DMS79 (cell line): ENCODE data around the gene DENND10.
"Not testable (repeated sequence)": the region's sequence is repeated elsewhere in the genome, so short reads cannot be mapped to it uniquely, and the experiment has no call there.

Experiments used
- DNase-seq: peaks from one replicate; lab custom pipeline; 2025; lab: John Stamatoyannopoulos, UW

The DENND10 gene, protein sequence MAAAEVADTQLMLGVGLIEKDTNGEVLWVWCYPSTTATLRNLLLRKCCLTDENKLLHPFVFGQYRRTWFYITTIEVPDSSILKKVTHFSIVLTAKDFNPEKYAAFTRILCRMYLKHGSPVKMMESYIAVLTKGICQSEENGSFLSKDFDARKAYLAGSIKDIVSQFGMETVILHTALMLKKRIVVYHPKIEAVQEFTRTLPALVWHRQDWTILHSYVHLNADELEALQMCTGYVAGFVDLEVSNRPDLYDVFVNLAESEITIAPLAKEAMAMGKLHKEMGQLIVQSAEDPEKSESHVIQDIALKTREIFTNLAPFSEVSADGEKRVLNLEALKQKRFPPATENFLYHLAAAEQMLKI

GRCh38 chr10:119103903-119104653, at the start of gene DENND10:
Gene DENND10 (plus strand): TSS chr10:119104113. CDS start chr10:119104143, 30 bp downstream.
- DNase-seq = peak; percentile 7

- no peak for DNase-seq
These were observed 48.4 kb upstream of the DENND10 start for GRCh38 chr10:119055472-119055871.

DNA sequence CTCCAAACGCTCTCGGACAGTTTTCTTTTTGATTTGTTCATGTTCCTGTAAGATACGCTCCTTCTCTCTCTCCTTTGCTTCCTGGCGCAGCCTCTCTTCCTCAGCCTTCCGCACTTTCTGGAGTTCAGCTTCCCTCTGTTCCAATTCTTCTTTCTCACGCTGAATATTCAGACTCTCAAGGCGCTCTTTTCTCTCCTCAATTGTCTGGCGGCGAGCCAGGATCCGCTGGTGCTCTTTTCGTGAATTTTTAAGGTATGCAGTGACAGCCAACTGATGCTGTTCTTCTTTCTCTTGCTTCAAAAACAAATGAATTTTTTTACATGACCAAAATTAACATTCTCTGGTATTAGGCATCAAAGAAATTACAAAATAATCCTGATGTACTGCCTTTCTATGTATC, 45.9 kb upstream of the DENND10 start:
- DNase-seq = no peak

GRCh38 chr10:119059557-119059956, 44.4 kb upstream of the DENND10 start:
- DNase-seq = no peak

DNA sequence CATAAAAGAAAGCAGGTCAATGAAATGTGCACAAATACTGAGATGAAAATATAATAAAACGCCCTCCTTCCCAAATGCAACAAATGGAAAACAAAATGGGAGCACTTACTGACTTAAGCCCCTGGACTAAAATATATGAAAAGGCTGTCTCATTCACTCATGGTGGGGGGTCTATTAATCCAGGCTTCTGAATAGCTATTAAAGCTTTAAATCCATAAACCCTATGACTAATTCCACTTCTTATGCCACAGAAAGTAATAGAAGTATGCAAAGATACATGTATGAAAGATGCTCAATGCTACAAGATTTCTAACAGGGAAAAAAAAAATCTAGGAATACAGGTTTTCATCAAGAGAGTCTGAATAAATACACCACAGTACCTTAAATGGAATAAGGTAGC, 43.8 kb upstream of the DENND10 start:
- DNase-seq = no peak

DNA sequence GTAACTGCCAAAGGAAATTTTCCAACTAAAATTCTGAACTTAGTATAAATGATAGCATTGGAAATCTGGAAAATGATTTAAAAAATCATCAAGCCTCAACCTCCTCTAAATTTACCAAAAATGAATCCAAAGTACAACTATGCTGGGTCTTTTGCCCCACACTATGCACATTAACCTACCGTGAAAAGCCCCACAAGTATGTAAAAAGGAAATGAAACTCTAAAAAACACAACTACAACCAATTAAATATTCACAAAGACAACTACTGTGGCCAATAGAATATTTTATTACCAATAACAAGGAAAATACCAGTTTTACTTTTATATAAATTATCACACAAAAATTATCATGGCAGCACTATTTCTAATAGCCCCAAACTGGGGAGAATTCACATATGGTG, 42.6 kb upstream of the DENND10 start:
- no peak for DNase-seq

GRCh38 chr10:119061926-119062325, 42.0 kb upstream of the DENND10 start:
- DNase-seq = no peak

DNA sequence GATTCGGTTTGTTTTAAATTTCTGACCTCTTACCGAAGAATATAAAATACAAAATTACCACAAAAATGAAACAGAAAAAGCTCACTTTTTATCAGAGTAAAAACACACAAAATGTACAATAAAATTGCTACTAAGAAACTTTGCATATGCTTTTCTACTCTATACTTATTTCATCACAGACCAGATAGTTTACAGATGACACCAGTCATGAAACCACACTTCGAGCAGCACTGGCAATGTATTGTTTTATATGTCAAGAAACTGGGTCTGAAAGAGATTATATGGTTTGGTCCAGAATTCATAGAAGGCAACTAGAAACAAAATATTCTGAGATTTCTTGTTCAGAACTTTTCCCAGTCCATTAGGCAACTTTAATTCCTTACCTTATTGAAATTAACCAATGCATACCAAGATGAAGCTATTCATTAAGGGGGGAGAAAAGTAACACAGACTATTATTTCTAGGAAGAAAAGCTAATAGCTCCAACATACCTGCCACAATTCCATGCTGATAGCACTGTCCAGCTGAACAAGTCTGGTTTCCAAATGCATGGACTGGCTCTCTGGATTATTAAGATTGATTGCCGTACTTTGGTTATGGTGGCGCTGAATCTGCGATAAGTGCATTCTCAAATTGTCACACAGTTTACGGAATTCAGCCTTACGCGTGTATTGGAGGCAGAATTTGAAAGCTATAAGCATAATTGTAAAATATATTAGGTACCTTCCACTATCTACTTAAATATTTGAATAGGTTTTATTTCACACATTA, 33.3 kb upstream of the DENND10 start:
- DNase-seq = no peak

- DNase-seq = no peak
These were observed 30.3 kb upstream of the DENND10 start for GRCh38 chr10:119073584-119073983.

DNA sequence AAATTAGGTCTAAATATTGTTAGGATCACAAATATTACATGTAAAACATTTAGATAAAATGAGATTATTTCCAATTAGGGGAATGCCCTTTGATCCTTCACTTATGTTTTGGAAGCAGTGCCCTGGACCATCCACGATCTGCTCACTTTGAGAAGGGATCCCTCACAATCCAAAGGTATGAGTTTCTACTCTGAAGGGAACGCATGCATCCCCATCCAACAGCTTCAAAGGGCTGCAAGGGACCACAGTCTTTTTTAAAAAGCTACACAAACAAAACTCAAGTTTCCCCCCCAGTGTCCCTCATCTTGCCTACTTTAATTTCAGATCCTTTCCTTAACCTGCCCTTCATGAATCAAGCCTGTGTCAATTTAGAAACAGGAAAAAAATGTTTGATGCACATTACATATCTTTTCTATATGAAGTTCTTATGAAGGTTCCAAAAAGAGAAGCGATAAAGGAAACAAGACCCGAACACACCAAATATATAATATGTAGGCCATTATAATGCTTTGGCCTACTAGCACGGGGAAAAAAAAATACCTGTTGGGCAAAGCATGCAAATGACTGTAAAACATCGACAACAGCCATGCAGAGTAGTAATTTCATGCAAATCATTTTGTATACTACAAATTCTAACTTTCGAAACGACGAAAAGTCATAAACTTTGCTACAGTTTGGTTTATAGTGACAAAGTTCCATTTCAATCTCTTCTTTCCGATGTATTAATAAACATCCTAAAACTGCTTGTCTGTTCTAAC, 25.3 kb upstream of the DENND10 start:
- DNase-seq = no peak

DNA sequence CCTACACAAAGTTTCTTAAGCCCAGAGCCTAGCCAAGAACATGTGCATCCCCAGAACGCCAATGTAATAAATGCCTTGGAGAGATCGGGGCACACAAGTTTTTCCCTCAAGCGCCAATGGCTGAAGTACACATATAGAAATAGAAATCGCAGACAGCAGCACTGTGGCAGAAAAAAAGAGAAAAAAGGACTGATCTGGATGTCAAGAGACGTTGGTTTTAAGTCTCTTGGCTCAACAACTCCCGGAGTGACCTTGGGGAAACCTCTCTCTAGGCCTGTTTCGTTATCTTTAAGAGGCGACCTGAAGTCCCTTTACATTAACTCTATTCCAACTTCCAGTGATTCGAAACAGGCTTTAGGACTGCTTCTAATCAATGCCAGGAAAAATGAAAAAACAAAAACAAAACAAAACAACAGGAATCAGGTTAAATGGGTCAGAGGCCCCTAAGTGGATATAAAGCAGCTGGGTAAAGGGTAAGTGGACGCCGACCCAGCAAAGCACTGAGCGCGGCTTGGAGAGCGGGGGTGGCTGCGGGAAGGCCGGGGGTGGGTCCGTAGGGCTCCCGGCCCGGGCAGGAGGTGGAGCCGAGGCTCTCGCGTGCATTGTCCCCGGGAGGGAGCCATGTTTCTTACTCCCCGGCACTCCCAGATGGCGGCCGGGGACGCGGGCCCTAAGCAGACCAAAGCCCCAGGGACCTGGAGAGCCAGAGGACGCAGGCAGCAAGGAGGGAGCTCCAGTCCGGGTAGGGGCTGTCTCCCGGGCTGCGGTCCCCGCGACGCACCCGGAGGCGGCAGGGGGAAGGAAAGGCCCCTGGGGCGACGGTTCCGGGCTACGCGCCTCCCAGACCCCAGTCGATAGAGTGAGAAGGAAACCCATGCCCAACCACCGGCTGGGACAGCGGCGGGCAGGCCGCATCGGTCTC, 24.1 kb upstream of the DENND10 start:
- peak; percentile 11 for DNase-seq

- peak; percentile 38 for DNase-seq
These were observed 23.2 kb upstream of the DENND10 start, which contains the start of gene EIF3A for GRCh38 chr10:119080521-119081259. Gene EIF3A (minus strand): TSS chr10:119080817. CDS start chr10:119080676, 141 bp downstream.

DNA sequence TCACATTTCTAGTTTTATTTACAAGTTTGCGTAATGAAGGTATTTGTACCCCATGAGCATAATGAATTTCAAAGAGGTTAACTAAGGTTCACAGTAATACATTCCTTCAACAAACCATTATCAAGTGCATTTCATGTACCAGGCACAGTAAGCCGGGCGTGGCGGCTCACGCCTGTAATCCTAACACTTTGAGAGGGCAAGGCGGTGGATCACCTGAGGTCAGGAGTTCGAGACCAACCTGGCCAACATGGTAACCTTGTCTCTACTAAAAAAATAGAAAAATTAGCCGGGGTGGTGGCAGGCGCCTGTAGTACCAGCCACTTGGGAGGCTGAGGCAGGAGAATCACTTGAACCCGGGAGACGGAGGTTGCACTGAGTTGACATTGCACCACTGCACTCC, 19.0 kb upstream of the DENND10 start:
- DNase-seq = no peak

GRCh38 chr10:119087271-119087882, 16.5 kb upstream of the DENND10 start:
- no peak for DNase-seq

- DNase-seq = no peak
These were observed 13.7 kb upstream of the DENND10 start for GRCh38 chr10:119090026-119090795.

DNA sequence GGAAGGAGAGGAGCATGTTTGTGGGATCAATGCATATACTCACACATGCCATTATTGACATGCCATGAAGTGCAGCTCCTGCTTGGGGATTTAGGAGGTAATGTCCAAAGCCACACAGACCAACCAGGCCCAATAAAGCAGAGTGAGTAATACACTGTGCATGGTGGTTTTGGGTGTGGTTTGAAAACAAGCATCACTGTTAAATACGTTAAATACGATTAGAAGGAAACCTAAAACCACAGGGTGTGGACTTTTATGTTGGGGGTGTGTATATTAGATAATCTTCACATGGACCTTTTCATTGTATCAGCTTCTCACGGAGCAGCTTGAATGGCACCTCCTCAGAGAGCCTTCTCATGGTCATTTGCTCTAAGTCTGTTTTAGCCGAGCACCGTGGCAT, 12.9 kb upstream of the DENND10 start:
- no peak for DNase-seq

DNA sequence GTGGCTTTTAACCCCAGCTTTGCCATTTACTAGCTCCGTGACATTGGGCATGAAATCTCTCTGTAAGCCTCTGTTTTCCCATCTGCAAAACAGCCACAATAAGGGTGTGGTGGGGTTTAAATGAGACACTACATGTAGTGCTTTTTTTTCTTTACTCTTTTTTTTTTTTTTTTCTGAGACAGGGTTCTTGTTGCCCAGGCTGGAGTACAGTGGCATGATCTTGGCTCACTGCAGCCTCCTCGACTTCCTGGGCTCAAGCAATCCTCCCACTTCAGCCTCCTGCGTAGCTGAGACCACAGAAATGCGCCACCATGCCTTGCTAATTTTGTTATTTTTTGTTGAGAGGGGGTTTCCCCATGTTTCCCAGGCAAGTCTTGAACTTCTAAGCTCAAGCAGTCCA, 8.3 kb upstream of the DENND10 start:
- no peak for DNase-seq

- not testable (repeated sequence) for DNase-seq
These were observed 7.1 kb upstream of the DENND10 start for GRCh38 chr10:119096641-119097415.
